Endometrium (tissue), 2 donors: ENCODE results near the gene KCTD5.
"Not testable (repeated sequence)": the region's sequence is repeated elsewhere in the genome, so short reads cannot be mapped to it uniquely, and the experiment has no call there.

Source experiments
- FAIRE-seq: peaks from 2 replicates; lab custom pipeline; 2012; peaks lifted over from hg19 to GRCh38; lab: Jason Lieb, UNC
- donor health status: control.
- donor health status: control.

The KCTD5 gene, protein sequence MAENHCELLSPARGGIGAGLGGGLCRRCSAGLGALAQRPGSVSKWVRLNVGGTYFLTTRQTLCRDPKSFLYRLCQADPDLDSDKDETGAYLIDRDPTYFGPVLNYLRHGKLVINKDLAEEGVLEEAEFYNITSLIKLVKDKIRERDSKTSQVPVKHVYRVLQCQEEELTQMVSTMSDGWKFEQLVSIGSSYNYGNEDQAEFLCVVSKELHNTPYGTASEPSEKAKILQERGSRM

DNA sequence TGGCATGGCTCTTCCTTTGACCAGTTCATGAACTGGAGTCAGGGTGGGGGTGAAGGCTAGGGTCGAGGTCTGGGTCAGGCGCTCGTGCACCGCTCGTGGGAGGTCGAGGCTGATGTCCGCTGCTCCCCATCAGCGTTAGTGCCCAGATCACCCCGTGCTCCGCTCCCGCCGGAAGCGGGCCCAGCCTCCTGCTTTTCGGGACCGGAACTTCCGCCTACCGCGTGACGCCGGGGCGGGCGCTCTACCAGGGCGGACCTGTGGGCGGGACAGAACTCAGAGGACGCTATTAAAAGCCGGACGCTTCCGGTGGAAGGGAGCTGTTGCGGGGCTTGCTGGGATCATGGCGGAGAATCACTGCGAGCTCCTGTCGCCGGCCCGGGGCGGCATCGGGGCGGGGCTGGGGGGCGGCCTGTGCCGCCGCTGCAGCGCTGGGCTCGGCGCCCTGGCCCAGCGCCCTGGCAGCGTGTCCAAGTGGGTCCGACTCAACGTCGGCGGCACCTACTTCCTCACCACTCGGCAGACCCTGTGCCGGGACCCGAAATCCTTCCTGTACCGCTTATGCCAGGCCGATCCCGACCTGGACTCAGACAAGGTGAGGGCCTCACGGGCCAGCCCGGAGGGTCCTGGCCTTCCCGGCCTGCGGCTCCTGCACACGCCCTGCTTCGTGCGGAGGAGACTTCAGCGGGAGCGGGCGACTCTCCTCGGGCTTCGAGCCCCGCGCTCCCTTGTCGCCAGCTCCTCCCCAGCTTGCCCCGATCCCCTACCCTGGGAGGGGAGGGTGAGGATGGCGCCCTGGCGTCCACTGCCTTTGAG lies at the start of gene KCTD5:
TSS of gene KCTD5 (plus strand) at position 315 of the 813 bp plus-strand sequence. CDS start at position 341, 26 bp downstream.
- no peak for FAIRE-seq

DNA sequence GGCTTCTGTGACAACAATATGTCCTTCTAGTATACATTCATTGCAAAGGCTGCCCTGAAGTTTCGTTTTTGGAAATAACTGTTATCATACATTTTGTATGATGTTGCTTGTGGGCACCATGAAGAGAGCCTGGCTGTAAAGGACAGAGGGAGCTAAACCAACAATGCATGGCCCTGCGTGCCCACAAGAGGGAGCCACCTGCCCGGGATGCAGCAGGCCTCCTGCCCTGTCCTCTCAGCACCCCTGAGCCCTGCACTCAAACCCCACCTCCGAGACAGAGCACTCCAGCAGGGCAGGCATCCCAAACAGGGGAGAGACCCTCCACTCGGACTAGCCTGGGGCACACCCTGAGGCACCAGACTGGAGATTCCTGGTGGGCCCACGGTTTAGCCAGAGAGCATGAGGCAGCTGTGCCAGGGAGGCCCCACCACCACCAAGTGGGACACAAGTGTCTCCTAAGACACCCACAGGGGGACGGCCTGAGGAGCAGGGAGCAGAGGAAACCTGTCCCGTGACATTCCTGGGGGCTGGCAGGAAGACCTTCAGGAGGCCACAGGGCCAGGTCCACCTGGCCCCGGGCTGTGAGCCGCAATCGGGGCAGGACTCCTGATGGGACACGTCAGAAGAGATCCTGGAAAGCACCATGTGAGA lies 43.1 kb upstream of the KCTD5 start:
- not testable (repeated sequence) for FAIRE-seq

DNA sequence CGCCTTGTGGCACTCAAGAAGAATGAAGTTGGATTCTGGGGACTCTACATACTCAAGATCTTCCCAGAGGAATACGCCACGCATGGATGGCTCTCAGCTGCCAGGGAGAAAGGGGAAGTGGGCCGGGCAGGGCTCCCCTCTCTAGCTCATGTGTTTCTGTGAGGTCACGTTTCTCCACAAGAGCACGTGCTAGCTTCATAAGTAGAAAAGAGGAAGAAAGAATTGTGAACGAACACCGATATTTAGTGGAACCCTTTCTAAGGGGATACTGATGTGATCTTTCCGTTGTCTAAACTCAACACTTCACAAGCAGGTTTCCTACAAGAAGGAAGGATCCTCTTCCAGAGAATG lies 42.6 kb upstream of the KCTD5 start:
- not testable (repeated sequence) for FAIRE-seq

DNA sequence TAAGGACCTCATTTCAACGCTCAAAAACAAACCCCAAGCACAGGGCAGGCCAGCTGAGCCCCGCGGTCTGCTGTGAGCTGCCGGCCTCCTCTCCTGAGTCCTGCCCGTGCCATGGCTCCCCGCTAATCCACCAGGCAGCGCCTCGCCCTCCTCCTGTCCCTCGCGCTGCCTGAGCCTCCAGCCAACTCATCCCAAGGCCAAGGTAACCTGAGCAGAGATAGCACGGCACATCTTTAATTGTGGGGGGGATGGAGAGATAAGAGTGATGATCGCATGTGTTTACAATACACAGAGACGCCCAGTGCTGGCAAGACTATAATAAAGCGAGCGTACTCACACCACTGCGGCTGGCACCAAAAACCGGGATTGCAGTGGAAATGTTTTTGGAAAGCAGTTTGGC lies 39.8 kb upstream of the KCTD5 start:
- not testable (repeated sequence) for FAIRE-seq

DNA sequence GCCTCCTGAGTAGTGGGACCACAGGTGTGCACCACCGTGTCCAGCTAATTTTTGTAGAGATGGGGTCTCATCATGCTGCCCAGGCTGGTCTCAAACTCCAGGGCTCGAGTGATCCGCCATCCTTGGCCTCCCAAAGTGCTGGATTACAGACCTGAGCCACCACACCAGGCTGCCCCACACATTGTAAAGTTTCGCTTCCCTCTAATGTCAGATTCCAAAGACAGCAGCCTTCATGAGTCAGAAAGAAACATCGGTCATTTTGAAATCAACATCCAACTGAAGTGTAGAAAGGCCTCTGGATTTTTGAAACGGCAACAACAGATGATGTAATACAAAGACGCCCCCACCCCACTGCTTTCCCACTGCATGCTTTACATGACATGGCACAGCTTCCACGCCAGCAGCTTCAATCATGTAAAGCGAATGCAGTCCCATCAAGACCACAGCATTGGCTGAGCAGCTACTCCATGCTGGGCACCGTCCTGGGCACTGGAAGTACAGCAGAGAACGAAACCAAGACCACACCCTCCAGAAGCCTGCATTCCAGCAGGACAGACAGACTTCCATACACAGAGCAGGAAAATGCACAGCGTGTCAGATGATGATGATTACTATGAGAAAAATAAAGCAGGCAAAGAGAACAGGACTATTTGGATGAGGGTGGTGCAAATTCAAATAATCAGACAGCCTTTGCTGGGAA lies 37.4 kb upstream of the KCTD5 start:
- FAIRE-seq, result not testable (repeated sequence)

DNA sequence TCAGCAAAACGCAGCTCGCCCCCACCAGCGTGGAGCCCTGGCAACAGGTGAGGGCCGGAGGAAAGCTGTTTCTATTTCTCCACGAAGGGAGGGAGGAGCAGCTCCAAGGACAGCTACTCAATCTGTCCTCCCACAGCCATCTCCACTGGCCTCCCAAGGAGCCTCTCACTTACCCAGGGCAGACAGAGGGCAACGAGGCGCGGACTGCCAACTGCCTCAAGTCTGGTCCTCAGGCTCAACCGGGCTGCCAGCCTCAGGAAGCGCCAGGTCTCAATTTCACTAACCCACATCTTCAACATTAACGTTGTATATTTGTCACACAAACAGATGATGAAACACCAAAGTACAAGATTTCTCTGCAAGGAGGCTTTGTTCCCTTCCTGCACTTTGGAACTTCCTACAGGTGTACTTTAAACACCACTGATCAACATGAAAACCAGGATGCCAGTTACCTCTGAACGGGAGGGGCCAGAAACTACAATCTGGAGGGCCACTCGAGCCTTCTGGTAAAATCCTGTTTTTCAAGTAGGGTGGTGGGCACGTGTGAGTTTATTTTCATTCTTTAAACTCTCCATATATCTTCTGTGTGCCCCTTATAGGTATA lies 31.0 kb upstream of the KCTD5 start:
- FAIRE-seq, result not testable (repeated sequence)

DNA sequence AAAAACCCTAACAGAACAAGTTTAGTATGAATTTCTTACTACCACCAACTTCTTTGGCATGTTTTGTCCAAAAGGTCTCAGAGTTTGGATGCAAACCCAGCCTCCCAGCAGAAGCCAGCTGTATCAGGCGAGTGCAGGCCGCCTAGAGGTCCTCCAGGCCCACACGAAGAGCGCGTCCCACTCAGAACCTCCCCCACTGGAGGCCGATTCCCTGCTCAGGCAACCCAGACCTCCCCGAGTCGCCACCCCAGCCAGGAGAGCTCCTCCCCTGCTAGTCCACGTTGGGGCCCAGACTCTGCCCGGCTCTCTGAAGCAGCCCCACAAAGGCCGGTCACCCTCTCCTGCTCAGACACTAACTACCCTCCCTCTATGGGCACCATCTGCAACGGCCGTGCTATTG lies 28.4 kb upstream of the KCTD5 start:
- FAIRE-seq, result not testable (repeated sequence)

DNA sequence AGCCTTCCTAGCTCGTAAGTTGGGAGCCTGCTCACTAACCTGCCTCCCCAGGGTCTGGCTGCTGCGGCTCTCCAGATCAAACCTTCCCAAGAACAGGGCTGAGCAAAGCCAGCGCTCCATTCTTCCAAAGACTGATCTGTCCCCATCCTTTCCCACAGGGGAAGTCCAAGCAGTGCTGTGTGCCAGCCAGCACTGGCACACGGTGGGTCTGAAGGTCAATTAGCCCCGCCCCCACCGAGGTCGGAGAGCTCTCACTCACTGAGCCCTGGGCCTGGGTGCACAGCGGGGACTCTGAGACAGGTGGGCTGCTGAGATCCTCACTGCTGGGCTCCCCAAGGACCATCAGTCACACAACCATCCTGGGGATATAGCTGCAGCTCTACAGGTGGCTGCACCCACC lies 27.4 kb upstream of the KCTD5 start:
- FAIRE-seq, result not testable (repeated sequence)

DNA sequence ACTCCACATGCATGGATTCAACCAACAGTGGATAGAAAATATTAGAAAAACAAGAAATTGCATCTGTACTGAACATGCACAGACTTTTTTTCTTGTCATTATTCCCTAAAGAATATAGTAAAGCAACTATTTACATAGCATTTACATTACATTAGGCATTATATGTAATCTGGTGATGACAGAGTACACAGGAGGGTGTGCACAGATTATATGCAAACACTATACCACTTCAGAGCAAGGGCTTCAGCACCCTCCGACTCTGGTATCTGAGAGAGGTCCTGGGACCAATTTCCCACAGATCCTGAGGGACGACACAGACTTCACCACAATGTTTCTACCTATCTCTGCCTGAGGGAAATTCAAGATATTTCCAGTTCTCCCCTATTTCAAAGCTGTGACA lies 25.3 kb upstream of the KCTD5 start:
- no peak for FAIRE-seq

DNA sequence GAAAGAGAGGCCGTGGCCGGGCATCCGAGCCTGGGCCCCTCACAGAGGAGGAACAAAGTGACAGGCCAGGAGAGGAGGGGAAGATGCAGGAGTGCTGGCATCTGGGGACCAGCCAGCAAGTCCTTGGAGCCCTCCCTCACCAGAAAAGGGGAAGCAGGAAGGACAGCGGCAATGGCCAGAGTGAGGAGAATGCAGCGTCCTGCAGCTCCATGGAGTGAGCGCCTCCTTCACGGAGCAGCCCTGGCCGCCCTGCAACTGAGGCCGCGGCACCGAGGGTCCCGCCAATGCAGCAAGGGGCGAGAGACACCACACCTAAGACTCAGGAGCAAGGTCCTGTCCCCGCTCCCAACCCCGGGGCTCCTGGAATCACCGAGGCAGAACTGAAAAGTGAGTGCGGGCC lies 24.5 kb upstream of the KCTD5 start:
- FAIRE-seq, result not testable (repeated sequence)

DNA sequence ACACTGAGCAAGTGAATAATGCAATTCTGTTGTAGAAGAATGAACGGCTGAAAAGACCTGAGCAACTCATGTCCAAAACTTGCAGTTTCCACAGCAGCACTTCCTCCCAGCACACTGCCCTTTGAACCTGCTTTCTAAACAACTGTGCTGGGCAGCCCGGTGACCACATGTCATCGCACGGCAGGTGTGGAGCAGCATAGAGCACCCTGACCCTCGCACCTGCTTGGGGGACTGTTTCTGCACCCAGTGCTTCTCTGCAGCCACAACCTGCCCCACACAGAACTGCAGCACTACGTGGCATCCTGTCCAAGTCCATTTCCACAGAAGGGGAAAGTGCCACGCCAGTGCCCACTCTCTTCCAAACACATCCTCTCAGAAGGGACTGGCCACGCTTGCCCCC lies 22.8 kb upstream of the KCTD5 start:
- not testable (repeated sequence) for FAIRE-seq

DNA sequence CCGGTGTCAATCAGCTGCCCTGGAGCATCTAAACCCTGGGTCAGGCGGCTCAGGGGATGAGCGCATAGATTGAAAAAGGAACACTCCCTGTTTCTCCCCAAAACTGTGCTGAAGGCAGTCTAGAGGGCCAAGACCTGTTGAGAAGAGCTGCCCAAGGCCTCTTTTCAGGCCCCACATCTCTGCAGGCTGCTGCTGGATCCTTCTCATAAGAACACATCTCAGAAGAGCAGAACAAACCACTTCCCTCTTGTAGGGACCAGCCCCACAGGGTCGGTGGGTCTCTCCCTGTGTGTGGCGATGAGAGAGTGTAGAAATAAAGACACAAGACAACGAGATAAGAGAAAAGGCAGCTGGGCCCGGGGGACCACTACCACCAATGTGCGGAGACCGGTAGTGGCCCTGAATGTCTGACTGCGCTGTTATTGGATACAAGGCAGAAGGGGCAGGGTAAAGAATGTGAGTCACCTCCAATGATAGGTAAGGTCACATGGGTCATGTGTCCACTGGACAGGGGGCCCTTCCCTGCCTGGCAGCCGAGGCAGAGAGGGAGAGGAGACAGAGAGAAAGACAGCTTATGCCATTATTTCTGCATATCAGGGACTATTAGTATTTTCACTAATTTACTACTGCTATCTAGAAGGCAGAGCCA lies 22.2 kb upstream of the KCTD5 start:
- FAIRE-seq, result not testable (repeated sequence)

DNA sequence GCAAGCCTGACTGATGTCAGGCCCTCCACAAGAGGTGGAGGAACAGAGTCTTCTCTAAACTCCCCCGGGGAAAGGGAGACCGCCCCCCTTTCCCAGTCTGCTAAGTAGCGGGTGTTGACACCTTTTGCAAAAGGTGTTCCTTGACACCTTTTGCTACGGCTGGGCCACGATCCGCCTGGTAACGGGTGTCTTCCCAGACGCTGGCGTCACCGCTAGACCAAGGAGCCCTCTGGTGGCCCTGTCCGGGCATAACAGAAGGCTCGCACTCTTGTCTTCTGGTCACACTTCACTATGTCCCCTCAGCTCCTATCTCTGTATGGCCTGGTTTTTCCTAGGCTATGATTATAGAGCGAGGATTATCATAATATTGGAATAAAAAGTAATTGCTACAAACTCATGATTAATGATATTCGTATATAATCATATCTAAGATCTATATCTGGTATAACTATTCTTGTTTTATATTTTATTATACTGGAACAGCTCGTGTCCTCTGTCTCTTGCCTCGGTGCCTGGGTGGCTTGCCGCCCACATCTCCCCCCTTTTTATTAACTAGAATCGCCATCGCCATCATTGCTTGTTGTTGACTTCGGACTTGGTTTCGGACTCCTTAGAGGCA lies 21.5 kb upstream of the KCTD5 start:
- FAIRE-seq, result not testable (repeated sequence)

DNA sequence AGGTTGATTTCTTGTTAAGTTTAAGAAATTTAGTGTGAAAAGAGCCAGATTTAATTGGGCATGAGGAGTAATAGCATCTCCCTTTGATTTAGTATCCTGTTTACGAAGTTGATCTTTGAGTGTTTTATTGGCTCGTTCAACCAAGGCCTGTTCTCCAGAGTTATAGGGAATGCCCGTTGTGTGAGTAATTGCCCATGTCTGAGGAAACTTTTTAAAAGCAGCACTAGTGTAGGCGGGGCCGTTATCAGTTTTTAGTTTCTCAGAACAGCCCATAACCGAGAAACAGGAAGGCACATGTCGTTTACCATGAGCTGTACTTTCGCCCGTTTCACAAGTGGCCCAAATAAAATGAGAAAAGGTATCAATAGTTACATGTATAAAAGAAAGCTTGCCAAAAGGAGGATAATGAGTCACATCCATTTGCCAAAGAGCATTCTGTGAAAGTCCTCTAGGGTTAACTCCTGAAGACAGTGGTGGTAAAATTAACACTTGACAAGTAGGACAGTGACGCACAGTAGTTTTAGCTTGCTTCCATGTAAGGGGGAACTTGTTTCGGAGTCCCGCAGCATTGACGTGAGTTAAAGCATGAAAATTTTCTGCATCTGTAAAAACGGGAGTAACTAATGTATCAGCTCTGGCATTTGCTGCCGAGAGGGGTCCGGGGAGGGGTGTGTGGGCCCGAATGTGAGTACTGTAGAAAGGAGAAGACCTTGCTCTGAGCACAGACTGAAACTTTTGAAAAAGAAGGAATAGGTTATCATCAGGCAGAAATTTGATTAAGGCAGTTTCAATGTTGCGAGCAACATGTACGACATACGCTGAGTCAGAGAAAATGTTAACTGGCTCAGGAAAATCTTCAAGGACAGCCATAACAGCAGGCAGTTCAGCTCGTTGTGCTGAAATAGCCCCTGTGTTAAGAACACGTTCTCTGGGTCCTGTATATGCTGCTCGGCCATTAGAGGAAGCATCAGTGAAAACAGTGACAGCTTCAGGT lies 18.5 kb upstream of the KCTD5 start:
- FAIRE-seq, result no peak

DNA sequence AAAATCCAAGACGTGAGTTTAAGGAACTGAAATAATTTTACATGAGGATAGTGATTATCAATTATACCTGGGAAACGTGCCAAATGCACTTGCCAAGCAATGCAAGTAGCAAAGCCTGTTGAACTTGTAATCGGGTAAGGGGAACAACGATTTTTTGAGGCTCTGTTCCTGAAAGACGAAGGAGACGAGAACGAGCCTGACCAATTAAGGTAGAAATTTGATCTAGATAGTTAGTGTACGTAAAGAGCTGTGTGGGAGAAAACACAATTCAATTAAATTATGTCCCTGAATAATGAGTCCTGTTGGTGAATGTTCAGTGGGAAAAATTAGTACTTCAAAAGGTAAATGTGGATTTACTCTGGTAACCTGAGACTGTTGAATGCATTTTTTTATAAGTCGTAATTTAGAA lies 17.7 kb upstream of the KCTD5 start:
- FAIRE-seq, result no peak

DNA sequence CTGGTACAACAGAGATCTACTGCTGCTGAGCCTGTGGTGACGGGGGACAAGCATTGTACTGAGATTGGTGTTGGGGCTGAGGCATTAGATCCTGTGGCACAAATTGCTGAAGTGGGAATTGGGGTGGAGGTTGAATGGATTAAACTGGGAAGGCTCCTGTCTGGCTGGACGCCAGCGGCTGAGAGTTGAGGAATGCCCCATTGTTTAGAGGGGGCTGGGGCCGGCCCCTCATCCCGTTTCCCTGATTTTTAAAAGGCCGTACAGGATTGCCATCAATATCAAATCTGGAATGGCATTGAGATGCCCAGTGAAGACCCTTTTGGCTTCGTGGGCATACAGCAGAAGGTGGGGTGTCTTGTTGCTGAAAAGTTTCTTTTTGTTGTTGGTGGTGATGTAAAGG lies 15.7 kb upstream of the KCTD5 start:
- not testable (repeated sequence) for FAIRE-seq

DNA sequence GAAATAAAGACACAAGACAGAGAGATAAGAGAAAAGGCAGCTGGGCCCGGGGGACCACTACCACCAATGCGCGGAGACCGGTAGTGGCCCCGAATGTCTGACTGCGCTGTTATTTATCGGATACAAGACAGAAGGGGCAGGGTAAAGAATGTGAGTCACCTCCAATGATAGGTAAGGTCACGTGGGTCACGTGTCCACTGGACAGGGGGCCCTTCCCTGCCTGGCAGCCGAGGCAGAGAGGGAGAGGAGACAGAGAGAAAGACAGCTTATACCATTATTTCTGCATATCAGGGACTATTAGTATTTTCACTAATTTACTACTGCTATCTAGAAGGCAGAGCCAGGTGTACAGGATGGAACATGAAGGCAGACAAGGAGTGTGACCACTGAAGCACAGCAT lies 12.7 kb upstream of the KCTD5 start:
- FAIRE-seq, result not testable (repeated sequence)

DNA sequence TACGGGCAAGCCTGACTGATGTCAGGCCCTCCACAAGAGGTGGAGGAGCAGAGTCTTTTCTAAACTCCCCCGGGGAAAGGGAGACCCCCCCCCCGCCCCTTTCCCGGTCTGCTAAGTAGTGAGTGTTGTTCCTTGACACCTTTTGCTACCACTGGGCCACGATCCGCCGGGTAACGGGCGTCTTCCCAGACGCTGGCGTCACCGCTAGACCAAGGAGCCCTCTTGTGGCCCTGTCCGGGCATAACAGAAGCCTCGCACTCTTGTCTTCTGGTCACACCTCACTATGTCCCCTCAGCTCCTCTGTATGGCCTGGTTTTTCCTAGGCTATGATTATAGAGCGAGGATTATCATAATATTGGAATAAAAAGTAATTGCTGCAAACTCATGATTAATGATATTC lies 12.3 kb upstream of the KCTD5 start:
- FAIRE-seq, result not testable (repeated sequence)

DNA sequence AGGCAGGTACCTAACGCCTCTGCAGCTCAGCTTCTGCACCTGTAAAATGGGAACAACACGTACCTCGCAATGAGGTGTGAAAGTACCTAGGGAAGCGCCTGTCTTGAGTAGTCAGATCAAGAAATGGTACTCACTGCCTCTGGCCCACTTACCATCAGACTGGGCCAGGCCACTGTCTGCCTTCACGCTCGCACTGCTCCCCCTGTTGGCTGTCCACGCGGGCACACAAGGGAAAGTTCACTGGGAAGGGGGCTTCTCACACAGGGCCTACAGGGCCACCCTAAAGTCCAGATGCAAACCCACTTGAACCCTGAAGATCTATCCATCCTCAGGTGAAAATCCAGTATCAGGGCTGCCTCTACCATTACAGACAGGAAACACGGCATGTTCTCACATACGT lies 11.1 kb upstream of the KCTD5 start:
- FAIRE-seq, result not testable (repeated sequence)

DNA sequence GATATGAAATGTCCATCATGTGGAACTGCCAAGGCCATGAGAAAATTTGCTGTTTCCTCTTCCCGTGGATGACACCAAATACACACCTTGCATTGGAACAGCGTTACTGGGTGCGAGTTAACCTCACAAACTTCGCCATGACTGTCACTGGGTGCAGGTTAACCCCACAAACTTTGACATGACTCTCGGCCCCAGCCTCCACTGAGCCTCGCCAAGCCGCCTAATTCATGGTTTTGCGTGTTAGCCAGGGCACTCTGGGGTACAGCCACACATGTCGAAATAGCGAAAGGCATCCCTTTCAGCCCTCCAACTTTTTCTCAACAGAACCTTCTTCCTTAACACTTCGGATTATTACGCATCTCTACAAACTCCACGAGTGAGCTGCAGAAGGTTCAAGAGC lies 10.6 kb upstream of the KCTD5 start:
- FAIRE-seq, result no peak
